Naive thymus-derived CD8-positive, alpha-beta T cell (primary cell): ENCODE measurements around the gene CALCOCO1. TPM values are rescaled to one million over a fixed set of nuclear protein-coding genes. Genes with fewer than 3 reads are reported as not detected.

Experiments
- ATAC-seq, 2 donors: fragments of 150-1000 bp; cut with Tn5 transposase in 1 of 2; sonication (Bioruptor Pico), chemical (Tn5 transposase) in 1 of 2; 1 replicate in 1 of 2; 2 replicates in 1 of 2; pipeline ENCODE4 v1.10.0; 2021; ENCODE audit warnings: mild to moderate bottlenecking in 2 of 2, moderate library complexity in 2 of 2
- POLR2A ChIA-PET: fragments of 350-600 bp; sonication (Branson Sonifier 250); formaldehyde crosslinking; loops from one replicate; lab custom pipeline; 2021; ENCODE audit warnings: antibody characterized with exemption; lab: Charles Lee
- DNase-seq, 10 donors: peaks; one replicate each; pipeline versions ENCODE4 v3.0.0 to v3.0.0-alpha.2; 2020 to 2022
- H3K27ac Mint-ChIP-seq, 10 donors: one replicate each; pipeline ENCODE4 v1.8.0; 2020 to 2022; ENCODE audit warnings: mild to moderate bottlenecking in 10 of 10, mixed read lengths in 10 of 10, moderate library complexity in 4 of 10, inconsistent platforms in 1 of 10
- H3K27me3 Mint-ChIP-seq, 5 donors: one replicate each; pipeline ENCODE4 v1.8.0; 2021 to 2022; ENCODE audit warnings: mixed read lengths in 5 of 5
- H3K36me3 Mint-ChIP-seq, 3 donors: one replicate each; pipeline ENCODE4 v1.8.0; 2020 to 2022; ENCODE audit warnings: mixed read lengths in 3 of 3, mild to moderate bottlenecking in 2 of 3, inconsistent platforms in 1 of 3
- H3K4me1 Mint-ChIP-seq, 4 donors: one replicate each; pipeline ENCODE4 v1.8.0; 2021 to 2022; ENCODE audit warnings: mixed read lengths in 4 of 4
- H3K4me3 Mint-ChIP-seq, 10 donors: one replicate each; pipeline ENCODE4 v1.8.0; 2020 to 2022; ENCODE audit warnings: mild to moderate bottlenecking in 10 of 10, mixed read lengths in 10 of 10, moderate library complexity in 6 of 10, inconsistent platforms in 1 of 10
- H3K9me3 Mint-ChIP-seq, 9 donors: one replicate each; pipeline ENCODE4 v1.8.0; 2020 to 2022; ENCODE audit warnings: mixed read lengths in 9 of 9, mild to moderate bottlenecking in 3 of 9, inconsistent platforms in 1 of 9, moderate library complexity in 1 of 9
- polyA plus RNA-seq, 3 donors: library from polyadenylated mRNA; unstranded; fragments of 300-500 nt; fragmentation: Illumina TruSeq; gene quantifications; one replicate each; pipeline ENCODE4 v1.2.3, GENCODE V29; 2021
- total RNA-seq, 8 experiments: library from RNA in 2 of 8; stranded (reverse) in 2 of 8; gene quantifications; one replicate each; pipeline ENCODE4 v1.2.3 and lab custom pipeline; 2021 to 2026

CALCOCO1 gene
- total and polyA plus RNA-seq, 5 experiments from 2014 or later, result 52.3 to 168 (median 55.5) TPM

- Mint-ChIP-seq H3K9me3 (no peaks in the 10 kb centered on the region), H3K27ac (no peak overlapping the region), H3K4me1 (peaks cover 4 to 40% (median 21%) of the 10 kb centered on the region in 4 donors), H3K4me3 (no peak overlapping the region), H3K36me3 (peaks cover 4 to 81% (median 12%) of the 10 kb centered on the region in 3 donors), H3K27me3 (no peaks in the 10 kb centered on the region)
- no peak for DNase-seq
- no peak for ATAC-seq
- POLR2A ChIA-PET, result no interaction called here
Observed at GRCh38 chr12:53670308-53670707, 56.9 kb downstream of the CALCOCO1 start.

DNA sequence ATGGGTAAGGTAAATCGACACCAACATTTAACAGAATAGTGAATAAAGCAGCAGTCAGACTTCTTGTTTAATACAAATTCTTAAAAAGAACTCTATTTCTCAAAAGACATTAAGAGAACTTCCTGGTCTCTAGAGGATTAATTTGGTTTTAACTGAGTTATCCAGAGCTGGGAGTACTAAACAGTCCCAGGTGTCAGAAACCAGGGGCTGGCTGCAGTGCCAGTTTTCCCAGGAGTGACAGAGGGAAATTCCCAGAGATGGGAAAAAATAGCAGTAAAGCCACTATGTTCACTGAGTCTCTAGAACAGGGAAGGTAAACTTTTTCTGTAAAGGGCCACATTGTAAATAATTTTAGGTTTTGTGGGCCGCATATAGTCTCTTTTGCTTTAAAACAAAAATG is 60.2 kb downstream of the CALCOCO1 start:
- H3K27ac Mint-ChIP-seq, result peak overlapping the region in 1 of 10 donors; percentile 27
- no peaks in the 10 kb centered on the region for H3K27me3 Mint-ChIP-seq
- no peaks in the 10 kb centered on the region for H3K9me3 Mint-ChIP-seq
- POLR2A ChIA-PET, result interaction anchor here (0.7 kb wide), 1 partner anchor 352 kb away, joined by 4 read pairs; no protein-coding TSS in a partner anchor
- H3K36me3 Mint-ChIP-seq, result peaks cover 10 to 89% (median 18%) of the 10 kb centered on the region in 3 donors
- H3K4me1 Mint-ChIP-seq, result peaks cover 4 to 12% (median 7%) of the 10 kb centered on the region in 4 donors
- H3K4me3 Mint-ChIP-seq, result no peak overlapping the region
- ATAC-seq (no peak), DNase-seq (no peak)

GRCh38 chr12:53664936-53665335 is 62.3 kb downstream of the CALCOCO1 start:
- no peak overlapping the region for H3K4me3 Mint-ChIP-seq
- POLR2A ChIA-PET, result interaction anchor here (2.7 kb wide), 1 partner anchor 11 kb away, joined by 10 read pairs; the partner anchor contains the start of gene ATP5MC2
- no peaks in the 10 kb centered on the region for H3K27me3 Mint-ChIP-seq

DNA sequence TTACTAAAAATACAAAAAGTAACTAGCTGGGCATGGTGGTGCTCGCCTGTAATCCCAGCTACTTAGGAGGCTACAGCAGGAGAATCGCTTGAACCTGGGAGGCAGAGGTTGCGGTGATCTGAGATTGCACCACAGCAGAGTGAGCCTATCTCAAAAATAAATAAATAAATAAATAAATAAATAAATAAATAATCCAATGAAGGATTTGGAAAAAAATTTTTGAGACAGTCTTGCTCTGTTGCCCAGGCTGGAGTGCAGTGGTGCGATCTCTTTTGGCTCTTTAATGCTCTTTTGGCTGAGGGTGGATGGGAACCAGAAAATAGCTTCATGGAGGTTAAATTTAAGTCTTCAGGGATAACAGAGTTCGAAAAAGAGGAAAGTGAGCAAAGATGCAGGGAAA is 63.1 kb downstream of the CALCOCO1 start:
- DNase-seq (no peak), ATAC-seq (no peak)
- Mint-ChIP-seq H3K9me3 (no peaks in the 10 kb centered on the region), H3K27ac (no peak overlapping the region), H3K36me3 (peaks cover 10 to 70% (median 18%) of the 10 kb centered on the region in 3 donors), H3K4me1 (peaks cover 0 to 2% (median 0%) of the 10 kb centered on the region in 4 donors), H3K4me3 (no peak overlapping the region), H3K27me3 (no peaks in the 10 kb centered on the region)
- POLR2A ChIA-PET, result interaction anchor here (0.6 to 2.7 kb wide), 2 partner anchors 7 to 12 kb away, joined by 5 to 10 read pairs; partner anchors contain the start of gene ATP5MC2

More at GRCh38 chr12:53664936-53665335, 62.3 kb downstream of the CALCOCO1 start:
- peak overlapping the region in 1 of 10 donors; percentile 51 for H3K27ac Mint-ChIP-seq
- H3K4me1 Mint-ChIP-seq, result peaks cover 0 to 4% (median 2%) of the 10 kb centered on the region in 4 donors
- no peak for DNase-seq
- no peak for ATAC-seq
- no peaks in the 10 kb centered on the region for H3K9me3 Mint-ChIP-seq
- peaks cover 10 to 77% (median 19%) of the 10 kb centered on the region in 3 donors for H3K36me3 Mint-ChIP-seq

GRCh38 chr12:53660041-53660440 is 67.2 kb downstream of the CALCOCO1 start:
- ATAC-seq (no peak), DNase-seq (no peak)
- peak overlapping the region in 1 of 10 donors; percentile 52 for H3K27ac Mint-ChIP-seq
- POLR2A ChIA-PET, result no interaction called here
- no peaks in the 10 kb centered on the region for H3K9me3 Mint-ChIP-seq
- H3K27me3 Mint-ChIP-seq, result no peaks in the 10 kb centered on the region
- H3K4me1 Mint-ChIP-seq, result peaks cover 0 to under 1% (median 0%) of the 10 kb centered on the region in 4 donors
- H3K4me3 Mint-ChIP-seq, result no peak overlapping the region
- H3K36me3 Mint-ChIP-seq, result peaks cover 6 to 31% (median 11%) of the 10 kb centered on the region in 3 donors

DNA sequence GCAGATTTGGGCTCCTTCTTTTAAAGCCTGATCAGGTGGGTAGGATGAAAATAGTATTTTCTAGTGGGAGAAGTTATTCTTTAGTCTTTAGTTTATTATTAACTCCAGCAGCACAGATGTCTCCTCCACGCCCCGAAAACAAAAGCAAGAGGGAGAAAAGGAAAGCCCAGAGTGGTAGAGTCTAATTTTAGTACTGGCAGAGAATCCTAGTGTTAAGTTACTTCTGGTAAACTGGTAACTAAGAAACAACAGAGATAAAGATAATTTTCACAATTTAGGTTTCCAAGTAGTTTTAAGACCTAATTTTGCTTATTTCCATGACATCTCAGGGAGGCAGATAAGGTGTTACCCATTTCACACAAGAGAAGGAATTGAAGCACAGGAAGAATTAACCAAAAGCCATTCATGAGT is 67.7 kb downstream of the CALCOCO1 start:
- POLR2A ChIA-PET, result no interaction called here
- Mint-ChIP-seq H3K9me3 (no peaks in the 10 kb centered on the region), H3K27me3 (no peaks in the 10 kb centered on the region), H3K4me1 (no peaks in the 10 kb centered on the region), H3K36me3 (peaks cover 4 to 26% (median 10%) of the 10 kb centered on the region in 3 donors), H3K4me3 (no peak overlapping the region), H3K27ac (no peak overlapping the region)
- DNase-seq (no peak), ATAC-seq (no peak)

- Mint-ChIP-seq H3K36me3 (peaks cover 0 to 22% (median 7%) of the 10 kb centered on the region in 3 donors), H3K27ac (no peak overlapping the region), H3K4me1 (no peaks in the 10 kb centered on the region), H3K9me3 (no peaks in the 10 kb centered on the region), H3K4me3 (no peak overlapping the region), H3K27me3 (no peaks in the 10 kb centered on the region)
- DNase-seq, result no peak
- no peak for ATAC-seq
- POLR2A ChIA-PET, result no interaction called here
Observed at GRCh38 chr12:53659011-53659551, 68.2 kb downstream of the CALCOCO1 start.

Other genes starting within 250 kb of the CALCOCO1 start
- gene MAP3K12, start 228.0 kb downstream of the CALCOCO1 start, total RNA-seq, result 10 to 100 TPM; 17.2 to 23.8 TPM
- gene MAP3K12, start 228.0 kb downstream of the CALCOCO1 start, polyA plus RNA-seq, result 1 to 10 TPM; 2.4 to 3.9 (median 3.4) TPM
- 10 to 100 TPM; 45.2 to 46.1 TPM for gene TARBP2, start 226.2 kb downstream of the CALCOCO1 start, total RNA-seq
- 10 to 100 TPM; 27.0 to 32.1 (median 27.9) TPM for gene TARBP2, start 226.2 kb downstream of the CALCOCO1 start, polyA plus RNA-seq
- not detected for gene NPFF, start 220.0 kb downstream of the CALCOCO1 start, total RNA-seq
- not detected for gene NPFF, start 220.0 kb downstream of the CALCOCO1 start, polyA plus RNA-seq
- gene ATF7, start 101.1 kb downstream of the CALCOCO1 start, total RNA-seq, result 10 to 100 TPM; 25.8 to 30.4 TPM
- gene ATF7, start 101.1 kb downstream of the CALCOCO1 start, polyA plus RNA-seq, result 10 to 100 TPM; 13.0 to 19.2 (median 13.7) TPM
- gene ATP5MC2, start 51.4 kb downstream of the CALCOCO1 start, total RNA-seq, result 100 to 1,000 TPM; 235 to 250 TPM
- gene ATP5MC2, start 51.4 kb downstream of the CALCOCO1 start, polyA plus RNA-seq, result 100 to 1,000 TPM; 519 to 658 (median 605) TPM
- gene CISTR, start 24.5 kb upstream of the CALCOCO1 start, total RNA-seq, result not detected
- not detected for gene CISTR, start 24.5 kb upstream of the CALCOCO1 start, polyA plus RNA-seq
- not detected for gene HOXC13, start 211.4 kb upstream of the CALCOCO1 start, total RNA-seq
- not detected for gene HOXC13, start 211.4 kb upstream of the CALCOCO1 start, polyA plus RNA-seq
- not detected for gene HOXC12, start 227.5 kb upstream of the CALCOCO1 start, total RNA-seq
- not detected for gene HOXC12, start 227.5 kb upstream of the CALCOCO1 start, polyA plus RNA-seq
- gene HOXC11, start 245.7 kb upstream of the CALCOCO1 start, total RNA-seq, result not detected
- not detected for gene HOXC11, start 245.7 kb upstream of the CALCOCO1 start, polyA plus RNA-seq
- not detected for gene HOTAIR, start 247.5 kb upstream of the CALCOCO1 start, total RNA-seq
- gene HOTAIR, start 247.5 kb upstream of the CALCOCO1 start, polyA plus RNA-seq, result not detected